ENCODE data around the gene IQCM.

The IQCM gene

GRCh38 chr4:149328161-149328560, 487.5 kb downstream of the IQCM start (continued):
- TF ChIP-seq SCRT1 (tag by site-specific recombination; IDR thresholded peaks at IDR 0.05; ENCODE audit: borderline replicate concordance) = no peak
- TF ChIP-seq ZIC2 (tag by site-specific recombination; IDR thresholded peaks at IDR 0.05) = no peak
- TF ChIP-seq BCL11A (tag by site-specific recombination; IDR thresholded peaks at IDR 0.05; ENCODE audit: low read depth) = no peak
- no peak for TF ChIP-seq ZNF530 (tag by site-specific recombination; IDR thresholded peaks at IDR 0.05; ENCODE audit: low read depth)
- TF ChIP-seq HOXD13 (CRISPR knock-in tag; IDR thresholded peaks at IDR 0.05; ENCODE audit: borderline replicate concordance) = no peak
- TF ChIP-seq ZNF146 (tag by site-specific recombination; IDR thresholded peaks at IDR 0.05) = no peak
- no peak for TF ChIP-seq ZSCAN30 (tag by site-specific recombination; IDR thresholded peaks at IDR 0.05)
- no peak for TF ChIP-seq ZNF621 (tag by site-specific recombination; IDR thresholded peaks at IDR 0.05)
- TF ChIP-seq ZNF426 (tag by site-specific recombination; IDR thresholded peaks at IDR 0.05) = no peak
- no peak for TF ChIP-seq ZNF112 (tag by site-specific recombination; IDR thresholded peaks at IDR 0.05)
- no peak for TF ChIP-seq ZNF660 (tag by site-specific recombination; IDR thresholded peaks at IDR 0.05)

- no peaks in the 10 kb centered on the region for H3K36me3 ChIP-seq (ENCODE audit: control insufficient read depth in 2 of 2, insufficient read depth in 1 of 2, low read length in 2 of 2)
- ChIA-PET CTCF (no interaction called here), POLR2A (no interaction called here)
- H3K4me1 ChIP-seq (ENCODE audit: control insufficient read depth, insufficient read depth, low read length) = no peaks in the 10 kb centered on the region
- no peaks in the 10 kb centered on the region for H3K9me3 ChIP-seq (ENCODE audit: control insufficient read depth, insufficient read depth, low read depth, low read length)
- TF ChIP-seq ZNF785 (tag by site-specific recombination; IDR thresholded peaks at IDR 0.05) = no peak
- TF ChIP-seq BCL11A (tag by site-specific recombination; IDR thresholded peaks at IDR 0.05; ENCODE audit: low read depth) = no peak
- TF ChIP-seq ZNF341 (tag by site-specific recombination; IDR thresholded peaks at IDR 0.05; ENCODE audit: low read depth) = no peak
- no peak for TF ChIP-seq ZIC2 (tag by site-specific recombination; IDR thresholded peaks at IDR 0.05)
- TF ChIP-seq ZNF211 (tag by site-specific recombination; IDR thresholded peaks at IDR 0.05; ENCODE audit: low read depth) = no peak
- TF ChIP-seq TRIM28 (IDR thresholded peaks at IDR 0.05; ENCODE audit: borderline replicate concordance, low read length) = peak; percentile 82; the same call in 1 of the 2 replicates
- TF ChIP-seq ZSCAN16 (tag by site-specific recombination; IDR thresholded peaks at IDR 0.05) = no peak
- no peak for TF ChIP-seq ZNF626 (tag by site-specific recombination; IDR thresholded peaks at IDR 0.05)
- TF ChIP-seq ZNF596 (tag by site-specific recombination; IDR thresholded peaks at IDR 0.05) = no peak
- peak; percentile 98 for TF ChIP-seq SETDB1 (IDR thresholded peaks at IDR 0.05; ENCODE audit: insufficient read length, low read length)
- TF ChIP-seq SCRT1 (tag by site-specific recombination; IDR thresholded peaks at IDR 0.05; ENCODE audit: borderline replicate concordance) = no peak
- no peak for TF ChIP-seq ZNF302 (tag by site-specific recombination; IDR thresholded peaks at IDR 0.05; ENCODE audit: low read depth)
- TF ChIP-seq ZNF837 (tag by site-specific recombination; IDR thresholded peaks at IDR 0.05) = no peak
- no peak for TF ChIP-seq ZNF404 (tag by site-specific recombination; IDR thresholded peaks at IDR 0.05)
- TF ChIP-seq ZNF221 (tag by site-specific recombination; IDR thresholded peaks at IDR 0.05; ENCODE audit: borderline replicate concordance) = no peak
- TF ChIP-seq ZXDB (tag by site-specific recombination; IDR thresholded peaks at IDR 0.05) = no peak
- TF ChIP-seq ZSCAN18 (tag by site-specific recombination; IDR thresholded peaks at IDR 0.05) = no peak
- no peak overlapping the region for H3K4me3 ChIP-seq (ENCODE audit: low read depth, low read length)
- H3K27ac ChIP-seq (ENCODE audit: extremely low read depth, low read depth, low read length) = no peak overlapping the region
These were observed 493.4 kb downstream of the IQCM start for GRCh38 chr4:149322203-149322602.

GRCh38 chr4:149321438-149321837, 494.2 kb downstream of the IQCM start:
- H3K27ac ChIP-seq (ENCODE audit: extremely low read depth, low read depth, low read length) = no peak overlapping the region
- H3K4me1 ChIP-seq (ENCODE audit: control insufficient read depth, insufficient read depth, low read length) = no peaks in the 10 kb centered on the region
- CTCF ChIA-PET = no interaction called here
- H3K4me3 ChIP-seq (ENCODE audit: low read depth, low read length) = no peak overlapping the region
- no peaks in the 10 kb centered on the region for H3K9me3 ChIP-seq (ENCODE audit: control insufficient read depth, insufficient read depth, low read depth, low read length)
- POLR2A ChIA-PET = no interaction called here
- no peaks in the 10 kb centered on the region for H3K36me3 ChIP-seq (ENCODE audit: control insufficient read depth in 2 of 2, insufficient read depth in 1 of 2, low read length in 2 of 2)
- no peak for TF ChIP-seq ZNF501 (tag by site-specific recombination; IDR thresholded peaks at IDR 0.05)
- TF ChIP-seq ZNF184 (tag by site-specific recombination; IDR thresholded peaks at IDR 0.05) = no peak
- TF ChIP-seq ZNF791 (tag by site-specific recombination; IDR thresholded peaks at IDR 0.05) = no peak
- TF ChIP-seq ATF2 (tag by site-specific recombination; IDR thresholded peaks at IDR 0.05; ENCODE audit: low read depth) = no peak
- TF ChIP-seq REPIN1 (tag by site-specific recombination; IDR thresholded peaks at IDR 0.05; ENCODE audit: low read depth) = no peak
- TF ChIP-seq, protein P1, sequence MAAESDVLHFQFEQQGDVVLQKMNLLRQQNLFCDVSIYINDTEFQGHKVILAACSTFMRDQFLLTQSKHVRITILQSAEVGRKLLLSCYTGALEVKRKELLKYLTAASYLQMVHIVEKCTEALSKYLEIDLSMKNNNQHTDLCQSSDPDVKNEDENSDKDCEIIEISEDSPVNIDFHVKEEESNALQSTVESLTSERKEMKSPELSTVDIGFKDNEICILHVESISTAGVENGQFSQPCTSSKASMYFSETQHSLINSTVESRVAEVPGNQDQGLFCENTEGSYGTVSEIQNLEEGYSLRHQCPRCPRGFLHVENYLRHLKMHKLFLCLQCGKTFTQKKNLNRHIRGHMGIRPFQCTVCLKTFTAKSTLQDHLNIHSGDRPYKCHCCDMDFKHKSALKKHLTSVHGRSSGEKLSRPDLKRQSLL (tag by site-specific recombination; IDR thresholded peaks at IDR 0.05) = no peak
